BLaER1 treated with 17β-estradiol and CSF1 and Interleukin-3, amounts not matched to agents 10 nM and 100 nM (cell line): ENCODE results near the gene ACMSD.

Experiments used
- H3K27ac ChIP-seq, 11 experiments: shearing (Covaris generic); formaldehyde crosslinking; 2 replicates each; pipeline ENCODE4 v1.8.1; 2022
- H3K27me3 ChIP-seq, 11 experiments: shearing (Covaris generic); formaldehyde crosslinking; 2 replicates each; pipeline ENCODE4 v1.8.1; 2022
- H3K36me3 ChIP-seq, 11 experiments: shearing (Covaris generic); formaldehyde crosslinking; 2 replicates each; pipeline ENCODE4 v1.8.1; 2022
- H3K4me1 ChIP-seq, 10 experiments: shearing (Covaris generic); formaldehyde crosslinking; 2 replicates each; pipeline ENCODE4 v1.8.1; 2022
- H3K4me2 ChIP-seq, 11 experiments: shearing (Covaris generic); formaldehyde crosslinking; 2 replicates each; pipeline ENCODE4 v1.8.1; 2022
- H3K4me3 ChIP-seq, 10 experiments: shearing (Covaris generic); formaldehyde crosslinking; 2 replicates each; pipeline ENCODE4 v1.8.1; 2022
- H3K9ac ChIP-seq, 11 experiments: shearing (Covaris generic); formaldehyde crosslinking; 2 replicates each; pipeline ENCODE4 v1.8.1; 2022
- H3K9me3 ChIP-seq, 11 experiments: shearing (Covaris generic); formaldehyde crosslinking; replicated peaks in 1 of 11; 2 replicates each; pipeline ENCODE4 v1.8.1; 2022
- H4K20me1 ChIP-seq, 11 experiments: shearing (Covaris generic); formaldehyde crosslinking; 2 replicates each; pipeline ENCODE4 v1.8.1; 2022
- Cebpa-rat ChIP-seq, 11 experiments: shearing (Covaris generic); IDR thresholded peaks; 2 replicates each; pipeline ENCODE4 v1.8.1; 2022

ACMSD gene

DNA sequence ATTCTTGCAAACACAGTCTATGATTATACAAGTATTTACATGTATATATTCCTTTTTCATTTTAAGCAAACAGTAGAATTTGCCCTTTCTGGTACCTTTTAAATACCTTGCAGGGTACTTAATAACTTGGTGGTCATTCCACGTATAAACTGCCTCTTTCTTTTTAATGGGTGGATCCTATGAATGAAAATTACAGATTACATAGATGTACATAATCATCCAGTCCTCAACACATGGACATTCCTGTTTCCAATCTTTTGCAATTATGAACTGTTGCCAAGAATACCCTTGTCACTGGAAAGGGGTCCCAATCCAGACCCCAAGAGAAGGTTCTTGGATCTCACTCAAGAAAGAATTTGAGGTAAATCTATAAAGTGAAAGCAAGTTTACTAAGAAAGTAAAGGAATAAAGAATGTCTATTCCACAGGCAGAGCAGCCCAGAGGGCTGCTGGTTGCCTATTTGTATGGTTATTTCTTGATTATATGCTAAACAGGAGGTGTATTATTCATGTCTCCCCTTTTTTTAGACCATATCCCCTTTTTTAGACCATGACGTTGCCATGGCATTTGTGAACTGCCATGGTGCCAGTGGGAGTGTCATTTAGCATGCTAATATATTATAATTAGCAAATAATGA is 72.5 kb downstream of the ACMSD start:
- Histone ChIP-seq H3K36me3 (no peaks in the 10 kb centered on the region), H3K9me3 (peaks cover 15 to 31% (median 21%) of the 10 kb centered on the region in 11 experiments; a peak in 21 of 22 replicates), H3K4me2 (no peak overlapping the region), H3K4me3 (no peak overlapping the region), H3K9ac (no peak overlapping the region), H3K27ac (no peak overlapping the region), H3K27me3 (no peaks in the 10 kb centered on the region), H4K20me1 (no peaks in the 10 kb centered on the region), H3K4me1 (peaks cover 0 to 31% (median 0%) of the 10 kb centered on the region in 10 experiments; a peak in 6 of 20 replicates)
- TF ChIP-seq Cebpa-rat (IDR thresholded peaks at IDR 0.05), result no peak

DNA sequence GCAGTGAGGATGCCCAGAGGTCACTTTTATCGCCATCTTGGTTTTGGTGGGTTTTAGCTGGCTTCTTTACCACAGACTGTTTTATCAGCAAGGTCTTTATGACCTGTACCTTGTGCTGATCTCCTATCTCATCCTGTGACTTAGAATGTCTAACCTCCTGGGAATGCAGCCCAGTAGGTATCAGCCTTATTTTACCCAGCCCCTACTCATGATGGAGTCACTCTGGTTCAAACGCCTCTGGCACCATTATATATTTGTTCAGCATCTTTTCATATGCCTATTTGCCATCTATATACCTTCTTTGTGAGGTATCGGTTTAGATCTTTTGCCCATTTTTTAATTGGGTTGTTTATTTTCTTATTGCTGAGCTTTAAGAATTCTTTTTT is 73.0 kb downstream of the ACMSD start:
- peaks cover 0 to 31% (median 0%) of the 10 kb centered on the region in 10 experiments; a peak in 6 of 20 replicates for H3K4me1 ChIP-seq
- no peaks in the 10 kb centered on the region for H3K27me3 ChIP-seq
- H3K4me3 ChIP-seq, result no peak overlapping the region
- H4K20me1 ChIP-seq, result no peaks in the 10 kb centered on the region
- TF ChIP-seq Cebpa-rat (IDR thresholded peaks at IDR 0.05), result no peak
- H3K9ac ChIP-seq, result no peak overlapping the region
- H3K4me2 ChIP-seq, result no peak overlapping the region
- no peaks in the 10 kb centered on the region for H3K36me3 ChIP-seq
- peaks cover 15 to 31% (median 21%) of the 10 kb centered on the region in 11 experiments; a peak in 21 of 22 replicates for H3K9me3 ChIP-seq
- H3K27ac ChIP-seq, result no peak overlapping the region

DNA sequence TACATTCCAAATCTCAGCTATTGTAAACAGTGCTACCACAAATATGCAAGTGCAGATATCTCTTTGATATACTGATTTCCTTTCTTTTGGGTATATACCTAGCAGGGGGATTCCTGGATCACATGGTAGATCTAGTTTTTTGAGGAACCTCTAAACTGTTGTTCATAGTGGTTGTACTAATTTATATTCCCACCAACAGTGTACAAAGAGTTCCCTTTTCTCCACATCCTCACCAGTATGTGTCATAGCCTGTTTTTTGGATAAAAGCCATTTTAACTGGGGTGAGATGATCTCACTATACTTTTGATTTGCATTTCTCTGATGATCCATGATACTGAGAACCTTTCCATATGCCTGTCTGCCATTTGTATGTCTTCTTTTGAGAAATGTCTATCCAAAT is 73.9 kb downstream of the ACMSD start:
- Histone ChIP-seq H3K4me3 (no peak overlapping the region; a peak in 1 of 20 replicates), H3K4me2 (peak overlapping the region in 3 of 11 experiments; percentile 11 to 78 (median 66); a peak in 4 of 22 replicates), H3K27me3 (no peaks in the 10 kb centered on the region), H3K9ac (no peak overlapping the region), H3K36me3 (no peaks in the 10 kb centered on the region), H3K27ac (peak overlapping the region in 2 of 11 experiments; percentile 29 to 32; a peak in 3 of 22 replicates), H3K9me3 (peaks cover 12 to 24% (median 18%) of the 10 kb centered on the region in 11 experiments; a peak in 21 of 22 replicates), H4K20me1 (no peaks in the 10 kb centered on the region), H3K4me1 (peaks cover 7 to 33% (median 9%) of the 10 kb centered on the region in 10 experiments)
- no peak for TF ChIP-seq Cebpa-rat (IDR thresholded peaks at IDR 0.05)

- peaks cover 0 to 15% (median 11%) of the 10 kb centered on the region in 11 experiments; a peak in 12 of 22 replicates for H3K9me3 ChIP-seq
- peak overlapping the region; percentile 64 to 92 (median 69) for H3K4me3 ChIP-seq
- H4K20me1 ChIP-seq, result peaks cover 23 to 31% (median 29%) of the 10 kb centered on the region in 11 experiments
- no peaks in the 10 kb centered on the region for H3K27me3 ChIP-seq
- TF ChIP-seq Cebpa-rat (IDR thresholded peaks at IDR 0.05), result no peak
- H3K4me1 ChIP-seq, result peaks cover 20 to 46% (median 32%) of the 10 kb centered on the region in 10 experiments
- H3K27ac ChIP-seq, result peak overlapping the region; percentile 75 to 100 (median 87)
- H3K9ac ChIP-seq, result peak overlapping the region; percentile 68 to 100 (median 86)
- peak overlapping the region; percentile 81 to 99 (median 92) for H3K4me2 ChIP-seq
- peaks cover 9 to 28% (median 17%) of the 10 kb centered on the region in 11 experiments; a peak in 19 of 22 replicates for H3K36me3 ChIP-seq
These were observed 79.0 kb downstream of the ACMSD start for GRCh38 chr2:134917360-134917865.

DNA sequence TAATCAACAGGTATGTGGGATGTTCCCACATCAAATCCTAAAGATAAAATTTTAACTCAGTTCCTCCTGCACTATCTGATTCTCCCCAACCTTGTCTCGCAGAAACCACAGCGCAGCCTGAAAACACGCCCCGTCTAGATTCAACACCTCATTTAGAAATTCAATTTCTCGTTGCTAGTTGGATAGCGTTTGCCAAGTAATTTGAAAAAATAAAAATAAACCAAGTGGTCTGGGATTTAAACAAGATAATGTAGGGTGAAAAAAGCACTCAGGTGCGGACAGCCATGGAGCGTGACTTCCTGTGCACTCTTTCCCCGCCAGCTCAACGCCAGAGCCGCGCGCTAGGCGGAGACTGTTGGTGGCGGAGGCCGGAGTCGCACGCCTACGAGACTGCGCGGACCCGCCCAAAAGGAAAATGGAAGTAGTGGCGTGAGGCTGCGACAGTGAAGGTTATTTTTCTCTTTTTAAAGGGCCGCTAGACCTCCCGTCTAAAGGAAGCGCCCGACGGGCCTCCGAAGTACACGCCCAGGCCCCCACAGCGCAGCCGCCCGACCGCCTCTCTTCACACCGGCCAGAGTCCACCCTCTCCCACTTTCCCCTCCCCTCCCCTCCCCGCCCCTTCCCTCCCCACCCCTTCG is 79.6 kb downstream of the ACMSD start:
- Histone ChIP-seq H3K4me3 (peak overlapping the region; percentile 64 to 92 (median 69)), H3K4me1 (peaks cover 21 to 46% (median 32%) of the 10 kb centered on the region in 10 experiments), H3K9me3 (peaks cover 0 to 13% (median 6%) of the 10 kb centered on the region in 11 experiments; a peak in 12 of 22 replicates), H3K27me3 (no peaks in the 10 kb centered on the region), H3K36me3 (peaks cover 10 to 34% (median 23%) of the 10 kb centered on the region in 11 experiments; a peak in 19 of 22 replicates), H3K27ac (peak overlapping the region; percentile 75 to 100 (median 87)), H3K9ac (peak overlapping the region; percentile 68 to 100 (median 86)), H3K4me2 (peak overlapping the region; percentile 81 to 99 (median 92)), H4K20me1 (peaks cover 29 to 37% (median 35%) of the 10 kb centered on the region in 11 experiments)
- TF ChIP-seq Cebpa-rat (IDR thresholded peaks at IDR 0.05), result no peak

- H3K36me3 ChIP-seq, result peaks cover 16 to 42% (median 29%) of the 10 kb centered on the region in 11 experiments; a peak in 21 of 22 replicates
These were observed 80.3 kb downstream of the ACMSD start, which contains the start of gene CCNT2 for GRCh38 chr2:134918526-134919340. Gene CCNT2, plus strand, starts transcription at chr2:134918822. Its CDS starts 33 bp downstream, at chr2:134918855.

DNA sequence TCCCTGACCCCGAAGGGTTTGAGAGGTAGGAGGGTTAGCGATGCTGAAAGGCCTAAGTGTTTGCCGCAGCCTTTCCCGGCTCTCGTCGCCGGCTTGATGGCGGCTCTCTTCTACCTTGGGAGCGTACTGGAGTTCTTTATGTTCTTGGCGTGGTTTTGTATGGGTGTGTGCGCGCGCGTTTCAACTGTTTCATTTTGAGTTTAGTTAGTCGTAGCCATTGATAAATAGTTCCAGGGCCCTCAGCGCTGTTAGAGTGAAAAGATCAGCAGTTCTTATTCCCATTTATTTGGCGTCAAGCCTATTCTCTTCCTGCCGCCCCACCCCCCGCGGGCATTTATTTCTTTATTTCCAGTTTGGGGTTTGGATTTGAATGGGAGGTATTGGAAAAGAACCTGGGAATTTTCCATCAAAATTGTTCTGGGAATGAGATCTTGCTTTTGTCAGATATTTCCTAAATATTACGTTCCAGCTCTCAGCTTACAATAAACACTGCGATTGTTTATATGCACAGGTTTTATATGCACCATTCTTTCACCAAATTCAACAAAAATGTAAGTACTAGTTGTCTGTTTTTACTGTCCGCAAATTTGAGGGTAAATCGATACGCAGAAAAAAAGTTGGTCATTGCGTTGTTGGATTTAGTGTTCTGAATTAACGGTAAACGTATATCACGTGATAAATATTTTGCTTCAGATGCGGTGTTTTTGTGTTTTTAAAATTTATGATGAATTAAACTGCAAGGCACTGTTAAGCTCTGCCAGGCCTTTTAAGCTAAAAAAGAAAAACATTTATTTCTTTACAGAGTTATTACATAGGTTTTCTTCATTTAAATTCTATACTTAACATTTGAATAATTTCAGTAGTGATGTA is 81.2 kb downstream of the ACMSD start:
- Histone ChIP-seq H3K9me3 (no peaks in the 10 kb centered on the region; a peak in 1 of 22 replicates), H3K4me3 (peak overlapping the region; percentile 73 to 98 (median 94)), H3K27ac (peak overlapping the region; percentile 95 to 100 (median 99)), H3K4me2 (peak overlapping the region; percentile 58 to 90 (median 81)), H3K36me3 (peaks cover 25 to 50% (median 37%) of the 10 kb centered on the region in 11 experiments), H3K4me1 (peaks cover 21 to 58% (median 34%) of the 10 kb centered on the region in 10 experiments), H3K27me3 (no peaks in the 10 kb centered on the region), H4K20me1 (peaks cover 45 to 52% (median 51%) of the 10 kb centered on the region in 11 experiments), H3K9ac (peak overlapping the region; percentile 93 to 100 (median 99))
- no peak for TF ChIP-seq Cebpa-rat (IDR thresholded peaks at IDR 0.05)

More at GRCh38 chr2:134918526-134919340, 80.3 kb downstream of the ACMSD start, which contains the start of gene CCNT2:
- no peak for TF ChIP-seq Cebpa-rat (IDR thresholded peaks at IDR 0.05)
- peak within 1 kb of the TSS; percentile 87 to 99 (median 92) for H3K4me2 ChIP-seq
- H3K9me3 ChIP-seq, result peaks cover 0 to 6% (median 0%) of the 10 kb centered on the region in 11 experiments; a peak in 3 of 22 replicates
- H3K4me1 ChIP-seq, result peaks cover 21 to 49% (median 32%) of the 10 kb centered on the region in 10 experiments
- H3K9ac ChIP-seq, result peak within 1 kb of the TSS; percentile 93 to 100 (median 99)
- H3K27me3 ChIP-seq, result no peaks in the 10 kb centered on the region
- peak within 1 kb of the TSS; percentile 73 to 98 (median 94) for H3K4me3 ChIP-seq
- peaks cover 36 to 44% (median 43%) of the 10 kb centered on the region in 11 experiments for H4K20me1 ChIP-seq
- H3K27ac ChIP-seq, result peak within 1 kb of the TSS; percentile 95 to 100 (median 99)
